Fibroblast of the aortic adventitia (primary cell): Measurements from ENCODE around the gene CBARP. TPM values are rescaled to one million over a fixed set of nuclear protein-coding genes. Genes with fewer than 3 reads are reported as not detected.
A peak's percentile ranks its signal among the peaks of the same experiment; 100 is the strongest.

Experiments used
- DNase-seq: peaks from one replicate; pipeline ENCODE4 v3.0.0-alpha.2; 2010; ENCODE audit warnings: low read depth
- H3K4me3 ChIP-seq: 2 replicates; pipeline ENCODE4 v1.5.1; 2011; ENCODE audit warnings: low read depth, mild to moderate bottlenecking, control low read depth, low read length, moderate library complexity
- CTCF ChIP-seq: IDR thresholded peaks from 2 replicates; pipeline ENCODE4 v1.5.1; 2011; ENCODE audit warnings: mild to moderate bottlenecking, low read length, control low read depth, inconsistent platforms; ENCODE audit not compliant: insufficient read depth
- total RNA-seq: library from RNA; depleted of rRNA; stranded (reverse); fragments of >200 nt; gene quantifications from 2 replicates; pipeline ENCODE4 v1.2.3, GENCODE V29; 2012; ENCODE audit warnings: low replicate concordance

The CBARP gene
- total RNA-seq, 1 donor, result 3.1 TPM

- TF ChIP-seq CTCF, result no peak
- H3K4me3 ChIP-seq, result peak overlapping the region; percentile 87
- no peak for DNase-seq
Observed at GRCh38 chr19:1270854-1271527, 33.2 kb upstream of the CBARP start.

- no peak for DNase-seq
- H3K4me3 ChIP-seq, result peak overlapping the region; percentile 87
- TF ChIP-seq CTCF, result no peak
Observed at GRCh38 chr19:1270213-1270853, 32.5 kb upstream of the CBARP start.

GRCh38 chr19:1269478-1270212, 31.8 kb upstream of the CBARP start:
- peak overlapping the region; percentile 87 for H3K4me3 ChIP-seq
- TF ChIP-seq CTCF, result peak; percentile 13
- DNase-seq, result peak; percentile 95

- peak within 1 kb of the TSS; percentile 87 for H3K4me3 ChIP-seq
- no peak for TF ChIP-seq CTCF
- peak; percentile 99 for DNase-seq
Observed at GRCh38 chr19:1269065-1269477, 31.3 kb upstream of the CBARP start, which contains the start of gene CIRBP. TSS of gene CIRBP (plus strand) at chr19:1269332. CDS start at chr19:1270934, 1,602 bp downstream.

- TF ChIP-seq CTCF, result no peak
- peak overlapping the region; percentile 17 for H3K4me3 ChIP-seq
- DNase-seq, result no peak
Observed at GRCh38 chr19:1268226-1269064, 30.6 kb upstream of the CBARP start.
